Tibial nerve (tissue), 3 donors: Measurements from ENCODE around the gene TPRN.

Experiments used
- POLR2A ChIP-seq, 2 donors: fragments of 450-650 bp; IDR thresholded peaks; one replicate each; pipeline ENCODE4 v1.6.1; 2017; ENCODE audit warnings: antibody characterized with exemption in 2 of 2, mild to moderate bottlenecking in 2 of 2, moderate library complexity in 2 of 2
- TF ChIP-seq, protein P1 (sequence below), 5 experiments: fragments of 200-600 bp in 3 of 5; fragments of 450-650 bp in 2 of 5; sonication (generic) in 3 of 5; IDR thresholded peaks; one replicate each; pipeline ENCODE4 v1.5.1; 2016 to 2019; ENCODE audit warnings: antibody characterized with exemption in 5 of 5, mild to moderate bottlenecking in 3 of 5, moderate library complexity in 2 of 5

DNA sequence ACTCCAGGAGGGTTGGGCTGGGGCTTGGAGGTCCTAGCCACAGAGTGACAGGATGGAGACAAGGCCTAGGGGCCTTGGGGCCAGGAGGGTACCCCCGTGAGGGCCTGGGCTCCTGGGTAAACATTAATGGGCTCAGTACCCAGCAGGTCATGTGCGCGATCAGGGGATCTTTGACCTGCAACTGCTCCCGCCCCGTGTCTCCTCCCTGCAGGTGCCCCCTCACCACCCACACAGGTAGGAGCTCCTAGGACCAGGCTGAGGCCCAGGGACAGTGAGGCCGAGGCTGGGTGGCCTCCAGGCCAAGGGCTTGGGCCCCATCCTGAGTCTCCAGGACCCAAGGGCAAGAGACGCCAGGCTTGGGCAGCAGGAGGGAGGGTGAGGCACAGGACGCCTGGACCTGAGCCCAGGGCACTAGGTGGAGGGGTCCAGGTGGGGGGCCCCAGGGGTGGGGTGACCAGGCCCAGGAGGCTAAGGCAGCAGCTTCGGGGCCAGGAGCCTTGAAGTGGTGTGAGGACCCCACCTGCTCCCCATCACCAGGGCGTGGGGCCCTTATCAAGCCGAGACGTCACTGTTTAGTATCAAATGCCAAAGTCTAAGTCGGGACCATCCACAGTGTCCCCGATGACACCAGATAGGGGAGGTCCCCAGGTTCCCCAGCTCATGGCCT lies 30.3 kb upstream of the TPRN start, which contains the start of gene SLC34A3:
- TF ChIP-seq, protein P1, sequence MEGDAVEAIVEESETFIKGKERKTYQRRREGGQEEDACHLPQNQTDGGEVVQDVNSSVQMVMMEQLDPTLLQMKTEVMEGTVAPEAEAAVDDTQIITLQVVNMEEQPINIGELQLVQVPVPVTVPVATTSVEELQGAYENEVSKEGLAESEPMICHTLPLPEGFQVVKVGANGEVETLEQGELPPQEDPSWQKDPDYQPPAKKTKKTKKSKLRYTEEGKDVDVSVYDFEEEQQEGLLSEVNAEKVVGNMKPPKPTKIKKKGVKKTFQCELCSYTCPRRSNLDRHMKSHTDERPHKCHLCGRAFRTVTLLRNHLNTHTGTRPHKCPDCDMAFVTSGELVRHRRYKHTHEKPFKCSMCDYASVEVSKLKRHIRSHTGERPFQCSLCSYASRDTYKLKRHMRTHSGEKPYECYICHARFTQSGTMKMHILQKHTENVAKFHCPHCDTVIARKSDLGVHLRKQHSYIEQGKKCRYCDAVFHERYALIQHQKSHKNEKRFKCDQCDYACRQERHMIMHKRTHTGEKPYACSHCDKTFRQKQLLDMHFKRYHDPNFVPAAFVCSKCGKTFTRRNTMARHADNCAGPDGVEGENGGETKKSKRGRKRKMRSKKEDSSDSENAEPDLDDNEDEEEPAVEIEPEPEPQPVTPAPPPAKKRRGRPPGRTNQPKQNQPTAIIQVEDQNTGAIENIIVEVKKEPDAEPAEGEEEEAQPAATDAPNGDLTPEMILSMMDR (IDR thresholded peaks at IDR 0.05): no peak
- no peak for TF ChIP-seq POLR2A (IDR thresholded peaks at IDR 0.05)
